Kidney glomerular epithelial cell (primary cell): ENCODE measurements around the gene SYT9.

Experiments
- DNase-seq: peaks from one replicate; lab custom pipeline; 2025; lab: John Stamatoyannopoulos, UW

The SYT9 gene

DNA sequence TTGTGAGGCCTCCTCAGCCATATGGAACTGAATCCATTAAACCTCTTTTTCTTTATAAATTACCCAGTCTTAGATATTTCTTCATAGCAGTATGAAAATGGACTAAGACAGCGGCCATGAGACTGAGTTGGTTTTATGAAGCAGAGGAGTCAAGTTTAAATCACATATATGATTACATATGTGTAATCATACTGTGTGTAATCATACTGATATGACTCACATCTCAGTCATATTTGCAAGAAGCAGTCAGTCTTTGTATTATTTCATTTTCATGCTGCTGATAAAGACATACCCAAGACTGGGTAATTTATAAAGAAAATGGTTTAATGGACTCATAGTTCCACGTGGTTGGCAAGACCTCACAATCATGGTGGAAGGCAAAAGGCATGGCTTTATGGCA, 89.8 kb downstream of the SYT9 start:
- no peak for DNase-seq

DNA sequence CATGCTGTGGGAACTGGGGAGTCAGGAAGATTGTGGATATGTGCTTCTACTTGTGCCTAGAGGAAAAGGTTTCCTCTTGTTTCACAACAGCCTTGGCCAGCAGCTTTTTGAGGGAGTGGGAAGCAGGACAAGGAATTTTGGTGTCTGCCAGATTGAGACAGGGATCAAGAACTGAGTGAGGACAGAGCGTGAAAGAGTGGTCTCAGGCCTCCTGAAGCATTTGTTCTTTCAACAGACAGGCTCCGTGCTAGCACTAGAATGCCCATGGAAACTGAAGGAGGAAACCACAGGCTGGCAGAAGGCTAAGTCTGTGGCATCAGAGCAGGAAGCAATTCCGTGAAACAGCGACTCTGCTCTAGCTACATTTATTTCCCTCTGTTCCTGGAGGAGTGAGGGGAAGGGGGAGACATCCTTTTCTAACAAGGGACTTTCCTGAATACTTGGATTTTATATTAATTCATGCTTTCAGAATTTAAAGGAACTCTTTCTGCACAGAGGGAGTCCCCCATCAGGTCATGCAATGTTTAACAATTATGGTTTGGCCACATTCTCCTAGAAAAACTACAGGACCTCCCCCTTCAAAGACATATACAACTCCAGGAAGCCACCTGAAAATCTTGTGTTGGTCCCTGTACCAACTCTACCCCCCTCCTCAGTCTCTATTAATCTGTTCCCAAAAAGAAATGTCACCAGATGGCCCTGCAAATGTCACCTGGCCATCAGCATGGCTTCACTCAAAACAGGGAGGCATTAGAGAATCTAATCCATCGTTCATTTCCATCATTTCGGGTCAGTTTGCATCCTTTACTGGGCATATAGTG, 96.1 kb downstream of the SYT9 start:
- DNase-seq, result no peak

DNA sequence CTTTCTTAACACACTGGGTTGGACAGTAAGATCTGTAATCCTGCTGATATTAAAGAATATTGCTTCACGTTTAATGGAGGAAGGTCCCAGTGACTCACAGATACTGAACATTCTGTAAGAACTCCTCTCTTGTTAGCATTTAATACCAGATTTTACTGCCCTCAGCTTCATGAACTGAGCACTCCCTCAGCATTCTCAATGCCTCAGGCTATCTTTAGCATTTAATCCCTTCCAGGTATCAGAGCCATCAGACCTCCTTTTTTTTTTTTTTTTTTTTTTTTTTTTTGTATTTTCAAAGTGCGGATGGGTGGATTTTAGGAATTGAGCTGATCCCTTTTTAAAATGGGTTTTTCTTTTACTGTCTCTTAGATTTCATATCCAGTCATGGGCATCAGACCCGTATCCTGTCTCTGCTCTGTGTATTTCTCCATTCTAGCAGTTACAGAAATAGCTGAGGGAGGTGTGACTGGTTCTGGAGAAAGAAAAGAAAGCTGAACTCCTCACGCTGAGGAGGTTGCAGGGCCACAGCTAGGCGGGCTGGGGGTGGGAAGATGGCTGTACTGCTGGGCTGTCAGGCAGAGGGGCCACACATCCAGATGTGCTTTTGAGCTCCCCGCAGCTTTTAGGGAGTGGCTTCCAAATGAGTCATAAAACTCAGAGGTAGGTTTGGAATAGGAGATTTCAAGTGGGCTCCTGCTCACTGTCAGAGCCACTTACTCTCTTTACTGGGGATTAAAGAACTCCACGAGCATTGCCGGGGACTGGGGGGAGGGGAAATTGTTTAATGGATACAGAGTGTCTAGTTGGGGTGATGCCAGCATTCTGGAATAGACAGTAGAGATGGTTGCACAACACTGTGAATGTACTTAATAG, 97.0 kb downstream of the SYT9 start:
- DNase-seq, result no peak

DNA sequence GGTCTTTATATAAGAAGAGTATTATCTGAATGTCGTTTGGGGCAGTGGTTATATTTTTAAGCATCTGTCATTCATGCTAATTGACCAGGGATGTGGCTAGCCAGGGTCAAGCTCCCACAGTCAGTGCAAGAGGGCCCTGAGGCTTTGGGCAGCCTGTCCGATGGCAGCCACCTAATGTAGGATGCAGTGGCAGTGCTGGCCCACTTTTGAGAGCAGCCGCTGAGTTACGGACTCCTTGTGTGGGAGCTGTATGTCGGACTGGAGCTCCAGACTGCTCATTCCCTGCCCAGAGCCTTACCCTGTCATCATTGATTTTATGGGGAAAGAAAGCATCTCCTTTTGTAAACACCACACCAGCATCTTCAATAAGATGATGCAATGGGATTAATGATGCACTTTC, 99.5 kb downstream of the SYT9 start:
- DNase-seq, result no peak

DNA sequence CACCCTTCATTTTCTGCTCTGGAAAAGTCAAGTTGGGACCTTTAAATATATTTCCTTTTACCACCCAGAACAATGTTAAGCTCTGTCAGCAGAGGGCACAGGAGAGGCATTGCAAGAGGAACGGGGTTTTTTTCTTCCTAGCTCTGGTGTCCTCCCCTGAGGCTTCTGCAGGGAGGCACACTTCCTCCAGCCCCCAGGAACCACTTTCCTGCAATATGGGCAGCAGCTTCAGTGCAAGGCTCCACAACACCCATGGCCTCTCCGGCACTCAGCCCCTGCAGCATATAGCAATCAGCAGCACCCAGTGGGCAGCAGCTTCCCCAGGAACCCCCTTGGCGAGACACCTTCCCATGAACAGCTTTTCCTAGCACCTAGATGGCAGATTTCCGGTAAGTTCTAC, 101.4 kb downstream of the SYT9 start:
- no peak for DNase-seq

DNA sequence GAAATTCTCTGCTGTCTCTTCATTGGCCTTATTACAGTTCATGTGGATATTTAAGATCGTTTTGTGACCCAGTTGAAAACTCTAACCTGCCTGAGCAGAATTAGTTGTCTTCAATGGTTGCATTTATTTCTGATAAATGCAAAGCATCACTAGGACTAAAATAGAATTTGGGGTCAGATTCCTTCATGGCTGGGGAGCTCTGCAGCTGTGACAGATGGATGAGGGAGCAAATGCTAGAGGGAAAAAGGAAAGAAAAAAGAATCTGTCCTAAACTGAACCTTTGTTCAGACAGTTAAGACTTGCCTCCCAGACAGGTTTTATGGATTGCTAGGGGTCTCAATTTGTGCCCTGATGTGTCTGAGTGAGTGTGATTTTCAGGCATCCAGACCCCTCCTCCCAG, 113.0 kb downstream of the SYT9 start:
- no peak for DNase-seq

DNA sequence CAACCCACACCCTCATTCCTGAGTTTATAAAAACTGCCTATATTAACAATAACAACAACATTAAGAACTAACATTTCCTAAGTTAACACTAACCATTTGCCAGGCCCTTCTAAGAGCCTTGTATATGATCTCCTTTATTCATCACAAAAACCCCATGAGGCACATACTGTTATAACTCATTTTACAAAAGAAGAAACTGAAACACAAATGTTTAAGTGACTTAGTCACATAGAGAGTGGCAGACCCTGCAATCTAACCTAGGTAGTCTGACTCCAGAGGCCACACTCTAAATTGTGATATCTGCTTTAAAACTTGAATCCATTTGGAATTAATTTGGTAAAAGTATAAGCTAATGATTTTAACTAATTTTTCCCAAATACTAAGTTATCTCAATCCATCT, 116.1 kb downstream of the SYT9 start:
- no peak for DNase-seq

DNA sequence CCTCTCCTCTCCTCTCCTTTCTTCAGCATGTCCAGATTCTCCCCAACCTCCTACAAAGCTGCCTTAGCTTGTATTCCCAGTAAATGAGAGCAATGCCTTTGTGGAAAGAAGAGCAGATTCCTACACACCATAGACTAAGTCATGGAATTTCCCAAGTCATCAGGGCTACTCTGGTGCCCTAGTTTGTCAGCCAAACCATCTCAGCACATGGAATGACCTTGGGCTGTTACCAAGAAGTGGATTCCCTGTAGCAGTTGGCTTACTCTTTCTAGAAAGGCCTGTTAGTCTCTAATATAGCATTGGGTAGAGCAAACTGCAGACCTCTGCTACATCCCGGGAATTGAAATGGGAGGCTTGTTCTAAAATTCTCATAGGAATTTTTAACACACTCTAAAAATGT, 124.7 kb downstream of the SYT9 start:
- DNase-seq, result no peak

DNA sequence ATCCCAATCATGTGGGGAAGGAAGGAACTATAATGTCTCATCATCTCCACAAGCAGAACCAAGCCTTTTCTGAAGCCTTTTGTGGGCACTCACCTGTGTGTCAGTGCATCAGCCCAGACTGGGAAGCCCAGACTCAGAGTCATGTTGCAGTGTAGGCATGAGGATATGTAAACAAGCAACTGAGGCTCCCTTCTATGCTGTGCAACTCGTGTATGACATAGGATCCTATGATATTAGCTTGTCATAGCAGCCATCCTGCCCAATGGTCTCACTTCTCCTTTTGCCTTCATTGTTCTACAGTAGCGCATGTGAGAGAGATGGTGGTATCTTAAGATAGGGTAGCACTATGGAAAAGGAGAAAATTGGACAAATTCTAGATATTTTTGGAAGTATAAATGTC, 130.2 kb downstream of the SYT9 start:
- no peak for DNase-seq

DNA sequence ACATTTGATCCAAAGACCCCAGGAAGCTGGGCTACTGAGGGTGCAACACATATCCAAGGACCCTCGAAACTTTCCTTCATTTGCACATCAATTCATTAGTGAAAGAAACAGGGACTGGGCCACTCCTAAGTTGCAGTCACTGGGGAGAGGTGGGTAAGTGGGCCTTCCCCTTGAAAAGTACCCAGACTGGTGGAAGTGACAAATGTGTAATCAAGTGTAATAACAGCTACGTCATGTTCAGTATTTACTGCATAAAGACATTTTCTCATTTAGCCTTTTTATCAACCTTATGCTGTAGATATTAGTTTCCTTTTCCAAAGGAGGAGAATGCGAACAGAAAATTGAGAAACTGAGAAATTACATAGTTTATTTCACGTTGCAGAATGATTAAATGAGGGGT, 131.7 kb downstream of the SYT9 start:
- no peak for DNase-seq

DNA sequence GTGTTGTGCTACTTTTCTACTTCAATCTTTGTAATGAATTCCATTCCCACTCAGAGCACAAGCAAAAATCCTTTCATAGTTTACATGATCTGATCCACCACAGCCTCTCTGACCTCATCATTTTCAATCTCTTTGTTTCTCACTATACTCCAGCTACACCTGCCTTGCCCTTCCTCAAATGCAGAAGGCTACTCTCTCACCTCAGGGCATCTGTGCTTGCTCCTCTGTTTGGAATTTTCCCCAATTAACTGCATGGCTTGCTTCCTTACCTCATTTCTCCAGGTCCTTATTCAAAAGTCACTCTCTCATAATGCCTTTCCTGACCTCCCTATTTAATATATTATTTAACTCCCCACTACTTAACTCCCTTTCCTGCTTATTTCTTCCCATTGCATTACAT, 133.0 kb downstream of the SYT9 start:
- DNase-seq, result no peak

DNA sequence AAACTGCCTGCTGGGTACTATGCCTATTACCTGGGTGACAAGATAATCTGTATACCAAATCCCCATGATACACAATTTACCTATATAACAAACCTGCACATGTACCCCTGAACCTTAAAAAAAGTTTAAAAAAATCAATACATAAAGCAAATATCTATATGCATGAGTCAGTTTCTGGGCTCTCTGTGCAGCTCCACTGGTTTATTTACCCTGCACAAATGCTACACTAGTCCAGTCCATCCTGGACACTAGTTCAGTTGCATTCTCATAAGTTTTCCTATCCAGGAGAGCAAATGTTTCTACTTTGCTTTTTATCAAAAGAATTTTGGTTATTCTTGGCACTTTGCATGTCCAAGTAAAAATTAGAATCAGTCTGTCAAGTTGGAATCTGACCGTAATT, 133.8 kb downstream of the SYT9 start:
- DNase-seq, result no peak

DNA sequence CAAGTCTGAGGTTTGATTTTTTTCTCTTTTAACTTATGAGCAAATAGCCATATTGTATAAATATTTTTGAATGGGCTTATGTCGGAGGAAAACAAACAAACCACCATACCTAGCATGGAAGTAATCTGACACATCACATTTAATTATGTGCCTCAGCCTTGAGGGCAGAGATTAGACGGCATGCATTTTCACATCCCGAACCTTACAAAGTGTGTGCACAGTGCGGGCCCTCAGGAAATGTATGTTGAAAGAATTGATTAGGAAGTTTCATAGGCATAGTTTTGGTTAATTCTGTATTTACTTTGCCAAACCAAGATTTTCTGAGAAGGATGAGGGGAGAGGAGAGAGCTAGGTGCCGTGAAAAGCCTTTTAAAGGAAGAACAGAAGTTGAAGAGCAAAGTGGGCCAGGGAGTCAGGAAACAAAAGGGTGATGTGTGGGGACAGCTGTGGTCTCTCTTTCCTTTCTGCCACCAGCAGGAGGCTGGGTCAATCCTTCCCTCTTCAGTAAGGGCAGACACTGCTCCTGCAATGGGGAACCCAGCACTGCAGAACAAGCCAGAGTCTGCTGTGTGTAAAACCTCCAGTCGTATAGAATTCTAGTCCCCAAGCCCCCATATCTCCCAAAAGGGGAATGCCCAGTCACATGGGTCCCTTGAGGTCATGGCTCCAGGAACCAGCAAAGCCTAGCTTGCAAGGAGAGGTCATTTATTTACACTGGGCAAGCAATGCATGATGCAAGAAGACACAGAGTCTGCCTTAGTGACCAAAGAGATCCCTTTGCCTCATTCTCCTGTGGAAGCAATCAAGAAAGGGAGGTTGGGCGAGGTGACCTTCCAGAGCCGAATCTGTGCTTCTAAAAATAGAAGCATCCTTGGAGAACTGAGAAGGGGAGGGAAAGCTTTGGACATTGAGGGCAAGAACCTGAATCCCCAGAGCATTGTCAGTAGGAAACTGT, 162.5 kb downstream of the SYT9 start:
- no peak for DNase-seq

DNA sequence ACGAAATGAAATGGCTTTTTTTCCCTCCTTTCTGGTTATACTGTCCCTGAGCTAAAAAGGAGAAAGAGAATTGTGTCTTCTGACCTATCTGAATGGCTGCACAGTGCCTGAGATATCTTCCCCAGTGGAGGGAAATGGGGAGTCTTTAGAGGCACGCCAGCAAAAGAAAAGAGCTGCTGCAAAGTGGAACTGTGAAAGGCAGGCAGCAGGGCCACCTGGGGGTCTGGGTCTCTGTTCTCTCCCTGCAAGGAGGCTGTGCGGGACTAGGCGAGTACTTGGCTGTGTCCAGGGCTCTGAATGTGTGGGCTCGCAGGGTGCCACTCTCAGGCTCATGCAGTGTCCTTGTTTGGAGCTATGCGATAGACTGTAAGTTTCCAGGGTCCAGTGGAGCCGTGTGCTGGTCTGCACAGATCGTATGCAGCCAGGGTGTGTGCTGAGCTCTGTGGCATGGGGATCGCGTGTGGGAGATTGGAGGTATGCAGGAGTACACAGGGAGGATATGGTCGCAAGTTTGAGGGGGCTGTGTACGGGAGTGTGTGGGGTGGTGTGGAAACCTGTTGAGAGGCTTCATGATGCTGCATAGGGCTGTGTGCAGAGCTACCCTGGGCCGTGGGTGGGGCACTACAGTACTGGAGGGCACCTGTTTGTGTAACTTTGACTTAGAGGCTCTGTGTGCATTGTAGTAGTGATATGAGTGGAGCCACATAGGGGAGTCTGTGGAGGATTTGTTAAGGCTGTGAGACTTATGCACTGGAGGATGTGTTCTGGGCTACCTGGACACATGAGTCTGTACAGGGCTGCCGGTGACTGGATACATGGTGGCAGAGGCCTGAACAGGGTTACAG, 163.5 kb downstream of the SYT9 start:
- DNase-seq, result no peak

DNA sequence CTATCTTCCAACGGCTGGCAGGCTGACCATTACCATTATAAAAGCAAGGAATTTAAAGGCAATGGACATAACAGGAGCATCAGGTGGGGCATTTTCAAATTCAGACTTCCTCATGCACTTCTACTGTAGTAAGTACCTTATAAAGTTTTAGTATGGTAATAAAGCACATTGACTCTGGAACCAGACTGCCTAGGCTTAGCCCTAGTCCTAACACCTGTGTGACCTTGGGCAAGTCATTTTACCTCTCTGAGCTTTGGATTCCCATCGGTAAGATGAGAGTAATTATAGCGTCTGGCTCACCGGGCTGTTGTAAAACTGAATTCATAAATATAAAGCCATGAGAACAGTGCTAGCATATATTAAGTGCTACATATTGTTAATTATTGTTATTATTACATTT, 164.4 kb downstream of the SYT9 start:
- DNase-seq, result no peak

DNA sequence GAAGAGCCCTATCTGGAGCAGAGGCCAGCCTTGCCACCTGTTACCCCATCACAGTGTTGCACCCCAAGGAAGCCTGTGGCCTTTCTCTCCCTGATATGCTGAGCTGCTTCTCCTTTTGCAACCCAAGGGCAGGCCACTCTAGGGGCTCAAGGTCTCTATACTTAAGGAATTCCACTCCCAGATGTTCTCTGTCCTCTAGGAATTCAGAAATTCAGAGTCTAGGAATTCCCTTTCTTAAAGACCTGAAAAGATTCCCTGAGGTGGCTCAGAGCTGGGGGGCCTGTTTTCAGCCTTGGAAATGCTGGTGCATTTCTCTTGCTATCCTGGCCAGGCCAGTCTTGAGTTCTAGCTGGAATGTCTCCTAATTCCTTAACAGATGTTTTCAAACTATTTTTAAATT, 165.6 kb downstream of the SYT9 start:
- DNase-seq, result no peak

DNA sequence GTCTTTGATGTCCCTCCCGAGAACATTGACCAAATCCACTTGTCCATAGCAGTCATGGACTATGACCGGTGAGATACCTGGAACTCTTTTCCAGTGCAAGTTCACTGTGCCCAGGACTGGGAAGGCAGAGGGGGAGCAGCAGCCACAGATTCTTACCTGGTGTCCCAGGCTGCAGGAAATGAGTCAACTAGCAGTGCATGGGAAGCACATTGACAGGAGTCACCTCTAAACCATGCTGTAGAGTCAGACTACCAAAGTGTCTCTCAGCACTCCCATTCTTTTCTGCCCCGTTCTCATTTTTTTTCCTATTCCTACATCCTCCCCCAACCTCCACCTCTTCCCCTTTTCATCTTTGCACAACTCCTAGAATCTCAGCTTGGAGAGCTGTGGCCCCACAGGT, 166.4 kb downstream of the SYT9 start:
- DNase-seq, result no peak

DNA sequence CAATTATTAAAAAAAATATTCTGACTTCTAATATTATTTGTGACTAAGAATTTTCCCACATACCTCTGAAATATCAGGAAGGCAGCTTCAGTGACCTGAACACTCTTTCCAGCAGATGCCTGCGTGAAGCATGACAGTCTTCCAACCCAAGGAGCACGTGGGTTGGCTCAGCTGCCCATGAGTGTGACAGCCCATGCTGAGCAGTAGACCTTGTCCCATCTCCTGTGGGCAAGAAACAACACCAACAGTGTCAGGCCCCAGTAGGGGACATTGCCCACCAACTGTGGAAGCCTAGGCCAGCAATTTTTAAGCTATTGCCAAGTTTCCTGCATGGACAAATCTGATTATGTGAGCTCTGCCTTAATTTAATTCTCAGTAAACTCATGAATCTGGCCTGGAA, 167.2 kb downstream of the SYT9 start:
- DNase-seq, result no peak

DNA sequence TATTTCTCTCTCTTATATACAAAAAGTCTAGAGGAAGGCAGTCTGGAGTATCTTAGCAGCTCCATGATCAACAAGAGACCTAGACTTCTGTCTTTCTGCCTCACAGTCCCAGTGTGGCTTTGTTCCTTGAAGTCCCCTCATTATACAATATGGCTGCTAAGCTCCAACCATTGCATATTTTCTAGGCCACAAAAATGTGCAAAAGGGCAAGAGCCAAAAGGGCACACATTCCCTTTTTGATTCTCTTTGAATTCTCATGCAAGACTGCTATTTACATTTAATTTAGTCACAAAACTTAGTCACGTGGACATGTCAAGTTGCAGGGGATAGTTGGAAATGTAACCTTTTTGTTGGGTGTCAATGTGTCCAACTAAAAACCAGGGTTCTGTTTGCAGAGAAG, 169.4 kb downstream of the SYT9 start:
- no peak for DNase-seq

DNA sequence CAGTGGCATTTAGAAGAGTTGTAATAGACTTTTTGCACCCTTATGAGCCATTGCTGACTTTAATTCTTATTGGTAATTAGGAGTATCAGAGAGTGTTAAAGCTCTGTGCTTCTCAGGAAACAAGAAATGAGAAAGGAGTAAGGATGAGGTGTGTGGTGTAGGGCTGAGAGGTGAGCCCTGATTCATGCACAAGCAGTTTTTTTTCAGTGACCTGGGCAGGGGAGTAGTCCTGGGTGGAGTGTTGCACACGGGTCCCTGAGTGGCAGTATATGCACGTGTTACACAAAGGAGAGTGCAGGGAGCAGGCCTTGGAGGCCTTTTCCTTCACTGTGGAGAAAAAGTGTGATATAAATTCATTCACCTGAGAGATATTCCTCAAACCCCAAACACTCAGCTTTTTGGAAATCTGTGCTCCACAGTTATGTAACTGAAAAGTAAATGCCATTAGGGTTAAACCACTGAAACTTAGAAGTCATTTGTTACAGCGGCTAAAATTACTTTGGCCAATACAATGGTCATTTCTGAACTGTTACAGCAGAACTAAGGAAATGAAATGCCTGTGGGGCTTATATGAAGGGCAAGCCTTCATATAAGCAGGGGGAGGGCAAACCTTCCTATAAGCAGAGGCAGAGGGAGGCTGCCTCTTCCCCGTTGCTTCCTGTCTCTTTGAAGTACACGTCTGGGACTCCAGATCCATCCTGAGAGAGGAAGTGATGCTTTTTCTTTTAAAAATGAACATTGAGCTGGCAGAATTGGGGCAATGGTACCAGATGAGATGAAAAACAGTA, 171.0 kb downstream of the SYT9 start:
- DNase-seq, result no peak

DNA sequence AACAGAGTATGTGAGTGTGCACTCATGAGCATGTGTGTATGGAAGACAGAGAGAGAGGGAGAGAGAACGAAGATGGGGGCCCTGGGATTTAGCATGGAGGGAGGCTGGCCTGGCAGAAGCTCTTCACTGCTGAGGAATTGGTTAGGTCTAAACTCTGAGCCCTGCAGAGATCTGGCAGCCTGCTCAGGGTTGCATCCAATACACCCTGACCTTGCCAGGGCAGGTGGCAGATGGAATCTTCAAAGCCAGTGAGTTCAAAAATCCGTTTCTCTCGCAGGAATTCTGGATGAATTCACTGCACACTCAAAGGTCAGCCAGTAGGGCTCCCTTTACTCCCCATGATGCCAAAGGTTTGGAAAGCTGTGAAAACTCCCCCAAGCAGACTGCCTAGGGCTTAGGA, 172.2 kb downstream of the SYT9 start:
- no peak for DNase-seq
